GM18499 (cell line): ENCODE results near the gene IGFL3.
"Not testable (repeated sequence)": the region's sequence is repeated elsewhere in the genome, so short reads cannot be mapped to it uniquely, and the experiment has no call there.

ENCODE experiments used
- ATAC-seq: cut with Tn5 transposase; IDR thresholded peaks from one replicate; pipeline ENCODE4 v1.9.1; 2021; ENCODE audit warnings: moderate number of reproducible peaks; ENCODE audit not compliant: insufficient read depth, unreplicated experiment

Gene IGFL3

GRCh38 chr19:46126086-46126580, 1.6 kb upstream of the IGFL3 start:
- no peak for ATAC-seq

DNA sequence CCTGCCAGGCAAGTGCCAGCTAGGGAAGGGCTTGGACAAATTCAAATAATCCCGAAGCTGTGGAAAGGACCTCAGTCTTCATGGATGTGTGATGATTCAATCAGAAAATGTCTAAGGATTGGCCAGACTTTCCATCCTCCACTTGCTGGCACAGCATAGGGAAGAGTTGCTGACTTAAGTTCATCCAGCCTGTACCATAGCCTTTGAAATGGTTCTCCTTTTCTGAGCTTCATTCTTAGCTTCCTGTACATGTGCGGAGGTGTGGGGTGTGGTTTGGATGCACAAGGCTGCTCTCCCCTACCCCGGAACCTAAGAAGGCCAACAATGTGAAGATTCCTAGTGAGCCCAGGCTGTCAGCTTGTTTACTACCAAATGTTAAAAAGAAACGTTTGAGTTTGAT, 959 bp upstream of the IGFL3 start:
- ATAC-seq: no peak

GRCh38 chr19:46118136-46118535, 6.4 kb downstream of the IGFL3 start:
- no peak for ATAC-seq

- no peak for ATAC-seq
These were observed 8.4 kb downstream of the IGFL3 start for GRCh38 chr19:46116121-46116520.

GRCh38 chr19:46115396-46116106, 8.9 kb downstream of the IGFL3 start:
- ATAC-seq: no peak

DNA sequence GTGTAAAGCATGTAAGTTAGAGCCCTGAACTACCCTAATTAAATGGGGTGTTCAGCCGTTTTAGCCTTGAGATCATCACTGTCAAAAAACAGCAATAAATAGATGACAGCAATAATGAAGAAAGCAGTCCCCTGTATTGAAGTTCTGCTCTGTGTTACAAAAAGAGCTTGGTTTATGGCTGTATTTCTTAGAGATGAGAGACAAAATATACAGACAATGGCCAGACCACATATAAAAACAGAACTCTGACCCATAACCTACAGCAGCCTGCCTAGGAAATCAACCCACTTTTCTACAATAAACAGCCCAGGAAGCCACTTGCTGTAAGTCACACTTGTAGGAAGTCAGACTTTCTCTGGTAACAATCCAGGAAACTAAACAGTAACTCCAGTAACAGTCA, 10.8 kb downstream of the IGFL3 start:
- ATAC-seq: no peak

GRCh38 chr19:46112527-46112926, 12.0 kb downstream of the IGFL3 start:
- ATAC-seq: no peak

GRCh38 chr19:46111376-46111775, 13.1 kb downstream of the IGFL3 start:
- no peak for ATAC-seq

DNA sequence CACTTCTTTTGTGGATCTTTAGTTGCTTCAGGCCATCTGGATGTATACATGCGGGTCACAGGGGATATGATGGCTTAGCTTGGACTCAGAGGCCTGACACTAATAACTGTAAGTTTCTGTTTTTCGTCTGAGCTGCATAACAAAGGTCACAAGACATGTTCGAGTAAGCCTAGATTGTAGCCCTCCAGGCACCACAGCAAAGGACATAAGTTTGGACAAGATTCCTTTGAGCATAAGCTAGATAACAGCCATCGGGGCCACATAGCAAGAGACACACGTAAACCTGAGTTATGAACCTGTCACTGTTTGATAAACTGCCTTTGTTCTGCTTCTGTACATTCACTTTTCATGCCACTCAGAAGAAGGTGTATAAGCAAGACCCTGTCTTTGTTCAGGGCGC, 14.6 kb downstream of the IGFL3 start:
- no peak for ATAC-seq

DNA sequence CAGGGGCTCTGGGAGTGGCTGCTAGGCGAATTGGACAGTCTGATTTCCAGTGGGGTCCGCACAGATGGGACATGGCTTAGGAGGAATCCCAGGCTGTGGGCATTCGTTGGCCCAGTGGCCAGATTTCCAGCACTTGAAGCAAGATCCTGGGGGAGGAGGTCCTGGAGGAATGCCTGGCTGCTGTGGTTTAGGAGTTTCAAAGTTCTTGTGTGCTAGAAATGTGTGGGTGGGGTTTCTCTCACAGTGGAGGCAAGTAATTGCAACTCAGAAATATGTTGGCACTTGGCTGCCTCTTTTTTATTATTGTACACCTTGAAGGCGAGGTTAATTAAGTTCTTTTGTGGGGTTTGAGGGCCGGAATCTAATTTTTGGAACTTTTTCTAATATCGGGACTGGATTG, 17.1 kb downstream of the IGFL3 start:
- ATAC-seq: no peak

GRCh38 chr19:46102333-46102732, 22.2 kb downstream of the IGFL3 start:
- not testable (repeated sequence) for ATAC-seq

- ATAC-seq: no peak
These were observed 23.2 kb downstream of the IGFL3 start for GRCh38 chr19:46101293-46101692.

DNA sequence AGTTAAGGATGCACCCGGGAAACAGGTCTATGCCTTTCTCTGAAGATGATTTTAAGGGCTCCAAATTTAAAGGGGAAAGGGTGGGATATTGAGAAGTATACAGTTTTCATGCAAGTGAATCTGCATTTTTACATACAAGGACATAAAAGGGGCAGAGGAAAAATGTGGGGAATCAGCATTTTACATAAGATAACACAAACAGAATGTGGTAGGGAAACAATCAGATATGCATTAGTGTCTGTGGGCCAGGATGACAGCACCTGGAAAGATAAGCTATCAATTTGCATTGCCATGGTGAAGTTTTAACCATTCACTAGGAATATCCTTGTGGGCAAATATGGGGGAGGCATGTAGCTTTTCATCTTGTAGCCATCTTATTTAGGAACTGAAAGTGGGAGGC, 24.1 kb downstream of the IGFL3 start:
- no peak for ATAC-seq

DNA sequence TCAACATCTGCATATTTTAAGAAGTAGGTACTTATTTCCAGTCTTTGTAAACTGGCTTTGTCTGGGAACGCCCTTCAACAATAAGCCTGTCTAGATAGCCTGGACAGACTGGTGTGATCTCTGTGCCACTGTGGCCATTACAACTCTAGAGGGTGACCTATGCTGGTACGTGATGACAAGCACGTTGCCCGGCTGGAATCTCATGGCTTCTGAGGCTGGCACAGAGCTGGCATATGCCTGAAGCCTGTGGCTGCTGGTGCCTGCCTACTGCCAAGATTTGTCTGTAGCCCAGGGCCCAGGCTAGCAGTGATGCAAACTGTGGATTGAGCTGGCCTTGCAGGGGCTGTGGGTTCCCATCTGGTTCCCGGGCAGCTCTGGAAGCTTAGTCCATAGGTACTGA, 34.0 kb downstream of the IGFL3 start:
- ATAC-seq: no peak

- no peak for ATAC-seq
These were observed 35.1 kb downstream of the IGFL3 start for GRCh38 chr19:46089432-46089831.

GRCh38 chr19:46088101-46088500, 36.4 kb downstream of the IGFL3 start:
- no peak for ATAC-seq

DNA sequence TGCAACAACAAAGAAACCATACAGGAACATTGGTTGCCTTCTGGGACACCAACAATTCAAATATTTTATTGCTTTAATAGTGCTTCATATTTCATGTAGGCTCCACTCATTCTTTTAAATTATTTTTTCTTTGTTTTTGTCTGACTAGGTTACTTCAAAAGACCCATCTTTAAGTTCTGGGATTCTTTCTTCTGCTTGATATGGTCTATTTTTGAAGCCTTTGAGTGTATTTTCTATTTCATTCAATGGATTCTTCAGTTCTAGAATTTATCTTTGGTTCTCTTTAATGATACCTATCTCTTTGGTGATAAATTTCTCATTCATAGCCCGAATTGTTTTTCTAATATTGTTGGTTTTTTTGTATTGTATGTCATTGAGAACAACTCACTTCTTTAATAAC, 38.6 kb downstream of the IGFL3 start:
- ATAC-seq: no peak

- no peak for ATAC-seq
These were observed 41.8 kb downstream of the IGFL3 start for GRCh38 chr19:46082728-46083050.

DNA sequence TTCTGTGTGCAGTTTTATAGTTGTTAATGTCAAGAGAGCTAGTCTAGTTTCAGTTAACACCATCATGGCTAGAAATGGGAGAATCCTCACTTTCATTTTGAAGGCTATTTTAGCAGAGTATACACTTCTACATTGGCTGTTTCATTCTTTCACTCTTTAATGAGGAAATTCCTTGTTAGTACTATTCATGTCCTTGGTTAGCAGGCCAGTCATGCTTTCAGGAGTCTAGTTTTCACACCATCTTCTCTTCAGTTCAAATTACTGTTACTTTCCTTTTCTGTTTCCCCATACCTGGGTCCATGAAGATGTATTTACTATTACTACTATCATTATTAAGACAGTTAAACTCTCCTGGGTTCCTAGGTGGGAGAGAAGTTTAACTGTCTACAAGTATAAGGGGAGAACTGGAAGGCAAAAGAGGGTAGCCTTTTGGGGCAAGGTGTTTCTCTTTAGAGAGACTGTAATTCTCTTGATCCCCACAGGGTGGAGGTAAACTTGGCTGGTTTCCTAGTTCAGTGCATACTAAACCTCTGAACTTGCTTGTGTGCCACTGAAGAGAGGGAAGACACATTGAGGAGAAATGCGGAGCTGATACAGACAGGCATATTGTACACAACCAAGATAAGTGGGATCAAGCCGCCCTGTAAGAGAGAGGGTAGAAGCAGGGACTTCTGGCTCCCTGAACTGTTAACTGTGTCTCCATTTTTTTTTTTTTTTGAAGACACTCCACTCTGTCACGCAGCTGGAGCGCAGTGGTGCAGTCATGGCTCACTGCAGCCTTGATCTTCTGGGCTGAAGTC, 42.4 kb downstream of the IGFL3 start:
- no peak for ATAC-seq

GRCh38 chr19:46080561-46080960, 43.9 kb downstream of the IGFL3 start:
- no peak for ATAC-seq

GRCh38 chr19:46079576-46079975, 44.9 kb downstream of the IGFL3 start:
- no peak for ATAC-seq
